HepG2 (cell line): ENCODE measurements around the gene RRP12. TPM values are rescaled to one million over a fixed set of nuclear protein-coding genes. Genes with fewer than 3 reads are reported as not detected.

Experiments
- ATM ChIP-seq: fragments of 450-650 bp; IDR thresholded peaks from 2 replicates; pipeline ENCODE4 v1.7.1; 2017; ENCODE audit warnings: mild to moderate bottlenecking, borderline replicate concordance
- FOXJ3 ChIP-seq: sonication (generic); formaldehyde crosslinking; IDR thresholded peaks from 2 replicates; pipeline ENCODE4 v1.4.0; 2020; ENCODE audit warnings: missing genetic modification reagents, mild to moderate bottlenecking, borderline replicate concordance
- HMG20B ChIP-seq: conservative IDR thresholded peaks from 2 replicates; pipeline ENCODE4 v1.6.1; 2016; ENCODE audit warnings: missing genetic modification reagents, missing compliant biosample characterization
- KDM5B ChIP-seq: sonication (generic); formaldehyde crosslinking; IDR thresholded peaks from 2 replicates; pipeline ENCODE4 v1.4.0; 2020; ENCODE audit warnings: missing genetic modification reagents, mild to moderate bottlenecking, borderline replicate concordance
- KLF13 ChIP-seq: sonication (generic); formaldehyde crosslinking; IDR thresholded peaks from 2 replicates; pipeline ENCODE4 v1.4.0; 2020; ENCODE audit warnings: mild to moderate bottlenecking, missing genetic modification reagents
- KLF15 ChIP-seq: sonication (generic); formaldehyde crosslinking; IDR thresholded peaks from 2 replicates; pipeline ENCODE4 v1.8.1; 2023; ENCODE audit warnings: borderline replicate concordance, mild to moderate bottlenecking, inconsistent platforms, missing genetic modification reagents, mixed read lengths
- KMT2B ChIP-seq: IDR thresholded peaks from 2 replicates; pipeline ENCODE4 v1.6.1; 2016; ENCODE audit warnings: missing genetic modification reagents, missing compliant biosample characterization
- MYPOP ChIP-seq: sonication (generic); formaldehyde crosslinking; IDR thresholded peaks from 2 replicates; pipeline ENCODE4 v1.8.1; 2023; ENCODE audit warnings: mild to moderate bottlenecking, moderate library complexity, missing genetic modification reagents
- MZF1 ChIP-seq: sonication (generic); formaldehyde crosslinking; IDR thresholded peaks from 2 replicates; pipeline ENCODE4 v1.8.1; 2023; ENCODE audit warnings: mild to moderate bottlenecking, missing genetic modification reagents, borderline replicate concordance
- POGZ ChIP-seq: sonication (generic); formaldehyde crosslinking; IDR thresholded peaks from 2 replicates; pipeline ENCODE4 v1.4.0; 2020; ENCODE audit warnings: mild to moderate bottlenecking, missing genetic modification reagents
- SCMH1 ChIP-seq: sonication (generic); formaldehyde crosslinking; IDR thresholded peaks from 2 replicates; pipeline ENCODE4 v1.9.0; 2021; ENCODE audit warnings: missing genetic modification reagents, mild to moderate bottlenecking, borderline replicate concordance
- SMYD3 ChIP-seq: sonication (generic); formaldehyde crosslinking; IDR thresholded peaks from 2 replicates; pipeline ENCODE4 v1.8.1; 2023; ENCODE audit warnings: mild to moderate bottlenecking, missing genetic modification reagents
- TSC22D2 ChIP-seq: sonication (generic); formaldehyde crosslinking; IDR thresholded peaks from 2 replicates; pipeline ENCODE4 v1.5.1; 2020; ENCODE audit warnings: missing genetic modification reagents, mild to moderate bottlenecking, borderline replicate concordance
- U2AF2 ChIP-seq: fragments of 200-400 bp; formaldehyde crosslinking; IDR thresholded peaks from 2 replicates; pipeline ENCODE4 v1.6.1; 2017; ENCODE audit warnings: low read depth, mild to moderate bottlenecking, low read length
- ZKSCAN1 ChIP-seq: fragments of 150-350 bp; IDR thresholded peaks from 2 replicates; pipeline ENCODE4 v1.6.1; 2014; ENCODE audit warnings: low read length
- ZNF776 ChIP-seq: sonication (generic); formaldehyde crosslinking; IDR thresholded peaks from 2 replicates; pipeline ENCODE4 v1.4.0; 2020; ENCODE audit warnings: mild to moderate bottlenecking, missing genetic modification reagents
- ZSCAN31 ChIP-seq: sonication (generic); formaldehyde crosslinking; IDR thresholded peaks from 2 replicates; pipeline ENCODE4 v1.5.0; 2020; ENCODE audit warnings: low read depth, mild to moderate bottlenecking, missing genetic modification reagents
- polyA plus RNA-seq, 8 experiments: library from polyadenylated mRNA; depleted of rRNA in 3 of 8; stranded (reverse) in 7 of 8; unstranded in 1 of 8; fragments of >200 nt; fragmentation: Illumina TruSeq in 4 of 8; extraction: Trizol in 4 of 8; gene quantifications; 2 replicates each; pipeline versions ENCODE4 v1.2.1 to v1.2.3, GENCODE V29; 2011 to 2016; ENCODE audit warnings: low read depth in 4 of 8, missing spikeins in 1 of 8, mixed read lengths in 1 of 8; ENCODE audit not compliant: insufficient read depth in 1 of 8
- total RNA-seq, 5 experiments: library from RNA; depleted of rRNA; stranded (reverse); fragments of >200 nt; fragmentation: Illumina TruSeq; extraction: Trizol; gene quantifications; 2 replicates each; pipeline ENCODE4 v1.2.3, GENCODE V29; 2016; ENCODE audit warnings: low read depth in 1 of 5
- TF ChIP-seq, protein P1 (sequence below), 2 experiments: IDR thresholded peaks; 2 replicates each; pipeline ENCODE4 v1.6.1; 2011 to 2012; ENCODE audit warnings: low read length in 2 of 2, borderline replicate concordance in 1 of 2, low read depth in 1 of 2, mild to moderate bottlenecking in 1 of 2, moderate library complexity in 1 of 2
- TF ChIP-seq, protein P2 (sequence below): sonication (generic); formaldehyde crosslinking; IDR thresholded peaks from 2 replicates; pipeline ENCODE4 v1.5.0; 2020; ENCODE audit warnings: mild to moderate bottlenecking, missing genetic modification reagents
- TF ChIP-seq, protein P3 (sequence below): sonication (generic); formaldehyde crosslinking; IDR thresholded peaks from 2 replicates; pipeline ENCODE4 v1.4.0; 2020; ENCODE audit warnings: missing genetic modification reagents

RRP12 gene
- total and polyA plus RNA-seq, 2 of the 13 experiments (the other 11 are each of a cell fraction or from before 2014, with no cell fraction given) = 13.2 to 39.4 TPM

GRCh38 chr10:97445722-97446639 is 44.8 kb upstream of the RRP12 start, which contains the start of the genes EXOSC1 and ZDHHC16 (continued):
- TF ChIP-seq, protein P1, sequence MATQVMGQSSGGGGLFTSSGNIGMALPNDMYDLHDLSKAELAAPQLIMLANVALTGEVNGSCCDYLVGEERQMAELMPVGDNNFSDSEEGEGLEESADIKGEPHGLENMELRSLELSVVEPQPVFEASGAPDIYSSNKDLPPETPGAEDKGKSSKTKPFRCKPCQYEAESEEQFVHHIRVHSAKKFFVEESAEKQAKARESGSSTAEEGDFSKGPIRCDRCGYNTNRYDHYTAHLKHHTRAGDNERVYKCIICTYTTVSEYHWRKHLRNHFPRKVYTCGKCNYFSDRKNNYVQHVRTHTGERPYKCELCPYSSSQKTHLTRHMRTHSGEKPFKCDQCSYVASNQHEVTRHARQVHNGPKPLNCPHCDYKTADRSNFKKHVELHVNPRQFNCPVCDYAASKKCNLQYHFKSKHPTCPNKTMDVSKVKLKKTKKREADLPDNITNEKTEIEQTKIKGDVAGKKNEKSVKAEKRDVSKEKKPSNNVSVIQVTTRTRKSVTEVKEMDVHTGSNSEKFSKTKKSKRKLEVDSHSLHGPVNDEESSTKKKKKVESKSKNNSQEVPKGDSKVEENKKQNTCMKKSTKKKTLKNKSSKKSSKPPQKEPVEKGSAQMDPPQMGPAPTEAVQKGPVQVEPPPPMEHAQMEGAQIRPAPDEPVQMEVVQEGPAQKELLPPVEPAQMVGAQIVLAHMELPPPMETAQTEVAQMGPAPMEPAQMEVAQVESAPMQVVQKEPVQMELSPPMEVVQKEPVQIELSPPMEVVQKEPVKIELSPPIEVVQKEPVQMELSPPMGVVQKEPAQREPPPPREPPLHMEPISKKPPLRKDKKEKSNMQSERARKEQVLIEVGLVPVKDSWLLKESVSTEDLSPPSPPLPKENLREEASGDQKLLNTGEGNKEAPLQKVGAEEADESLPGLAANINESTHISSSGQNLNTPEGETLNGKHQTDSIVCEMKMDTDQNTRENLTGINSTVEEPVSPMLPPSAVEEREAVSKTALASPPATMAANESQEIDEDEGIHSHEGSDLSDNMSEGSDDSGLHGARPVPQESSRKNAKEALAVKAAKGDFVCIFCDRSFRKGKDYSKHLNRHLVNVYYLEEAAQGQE (IDR thresholded peaks at IDR 0.05; ENCODE audit: borderline replicate concordance in 1 of 2, low read depth in 1 of 2, low read length in 2 of 2) = peak in 1 of 2 experiments; percentile 53; a peak in 1 of 4 replicates
- TF ChIP-seq SMYD3 (CRISPR knock-in tag) (no peak), KMT2B (CRISPR knock-in tag) (peak; percentile 69; the same call in 1 of the 2 replicates), ATM (no peak), SCMH1 (no peak), ZKSCAN1 (no peak), POGZ (CRISPR knock-in tag) (peak; percentile 73), FOXJ3 (CRISPR knock-in tag) (no peak; the same call in 1 of the 2 replicates), ZSCAN31 (CRISPR knock-in tag) (peak; percentile 72; the same call in 1 of the 2 replicates), TSC22D2 (CRISPR knock-in tag) (no peak), KLF15 (CRISPR knock-in tag) (no peak), KDM5B (CRISPR knock-in tag) (peak; percentile 70; the same call in 1 of the 2 replicates), ZNF776 (CRISPR knock-in tag) (peak; percentile 68; the same call in 1 of the 2 replicates), U2AF2 (no peak), HMG20B (CRISPR knock-in tag) (no peak), MZF1 (CRISPR knock-in tag) (no peak), KLF13 (no peak), MYPOP (CRISPR knock-in tag) (peak; percentile 38; the same call in 1 of the 2 replicates)
- TF ChIP-seq, protein P2, sequence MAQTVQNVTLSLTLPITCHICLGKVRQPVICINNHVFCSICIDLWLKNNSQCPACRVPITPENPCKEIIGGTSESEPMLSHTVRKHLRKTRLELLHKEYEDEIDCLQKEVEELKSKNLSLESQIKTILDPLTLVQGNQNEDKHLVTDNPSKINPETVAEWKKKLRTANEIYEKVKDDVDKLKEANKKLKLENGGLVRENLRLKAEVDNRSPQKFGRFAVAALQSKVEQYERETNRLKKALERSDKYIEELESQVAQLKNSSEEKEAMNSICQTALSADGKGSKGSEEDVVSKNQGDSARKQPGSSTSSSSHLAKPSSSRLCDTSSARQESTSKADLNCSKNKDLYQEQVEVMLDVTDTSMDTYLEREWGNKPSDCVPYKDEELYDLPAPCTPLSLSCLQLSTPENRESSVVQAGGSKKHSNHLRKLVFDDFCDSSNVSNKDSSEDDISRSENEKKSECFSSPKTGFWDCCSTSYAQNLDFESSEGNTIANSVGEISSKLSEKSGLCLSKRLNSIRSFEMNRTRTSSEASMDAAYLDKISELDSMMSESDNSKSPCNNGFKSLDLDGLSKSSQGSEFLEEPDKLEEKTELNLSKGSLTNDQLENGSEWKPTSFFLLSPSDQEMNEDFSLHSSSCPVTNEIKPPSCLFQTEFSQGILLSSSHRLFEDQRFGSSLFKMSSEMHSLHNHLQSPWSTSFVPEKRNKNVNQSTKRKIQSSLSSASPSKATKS = no peak
- TF ChIP-seq, protein P3, sequence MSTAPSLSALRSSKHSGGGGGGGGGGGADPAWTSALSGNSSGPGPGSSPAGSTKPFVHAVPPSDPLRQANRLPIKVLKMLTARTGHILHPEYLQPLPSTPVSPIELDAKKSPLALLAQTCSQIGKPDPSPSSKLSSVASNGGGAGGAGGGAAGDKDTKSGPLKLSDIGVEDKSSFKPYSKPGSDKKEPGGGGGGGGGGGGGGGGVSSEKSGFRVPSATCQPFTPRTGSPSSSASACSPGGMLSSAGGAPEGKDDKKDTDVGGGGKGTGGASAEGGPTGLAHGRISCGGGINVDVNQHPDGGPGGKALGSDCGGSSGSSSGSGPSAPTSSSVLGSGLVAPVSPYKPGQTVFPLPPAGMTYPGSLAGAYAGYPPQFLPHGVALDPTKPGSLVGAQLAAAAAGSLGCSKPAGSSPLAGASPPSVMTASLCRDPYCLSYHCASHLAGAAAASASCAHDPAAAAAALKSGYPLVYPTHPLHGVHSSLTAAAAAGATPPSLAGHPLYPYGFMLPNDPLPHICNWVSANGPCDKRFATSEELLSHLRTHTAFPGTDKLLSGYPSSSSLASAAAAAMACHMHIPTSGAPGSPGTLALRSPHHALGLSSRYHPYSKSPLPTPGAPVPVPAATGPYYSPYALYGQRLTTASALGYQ (CRISPR knock-in tag) = no peak; the same call in none of the 2 replicates
